ENCODE data around the gene TIGD3. TPM values are rescaled to one million over a fixed set of nuclear protein-coding genes. Genes with fewer than 3 reads are reported as not detected.

TIGD3 gene
- total RNA-seq, 1 experiment from 2014 or later: 0.34 TPM

GRCh38 chr11:65404638-65405339 lies 50.2 kb downstream of the TIGD3 start:
- DNase-seq (ENCODE audit: low read depth): no peak

Other genes starting within 250 kb of the TIGD3 start
- 3.2 and 4.0 TPM in 2 replicates for gene TM7SF2, start 242.9 kb upstream of the TIGD3 start, total RNA-seq (2014; rRNA removed; shearing (Covaris generic))
- gene ZNHIT2, start 237.1 kb upstream of the TIGD3 start, total RNA-seq (2014; rRNA removed; shearing (Covaris generic)): 18.2 and 36.9 TPM in 2 replicates
- gene FAU, start 232.6 kb upstream of the TIGD3 start, total RNA-seq (2014; rRNA removed; shearing (Covaris generic)): 578 and 654 TPM in 2 replicates
- gene MRPL49, start 232.4 kb upstream of the TIGD3 start, total RNA-seq (2014; rRNA removed; shearing (Covaris generic)): 63.2 and 68.2 TPM in 2 replicates
- gene SYVN1, start 220.2 kb upstream of the TIGD3 start, total RNA-seq (2014; rRNA removed; shearing (Covaris generic)): 8.8 and 11.5 TPM in 2 replicates
- gene SPDYC, start 184.5 kb upstream of the TIGD3 start, total RNA-seq (2014; rRNA removed; shearing (Covaris generic)): not detected in 2 replicates
- gene CAPN1, start 172.8 kb upstream of the TIGD3 start, total RNA-seq (2014; rRNA removed; shearing (Covaris generic)): 30.1 and 30.7 TPM in 2 replicates
- 26.5 and 31.2 TPM in 2 replicates for gene POLA2, start 92.8 kb upstream of the TIGD3 start, total RNA-seq (2014; rRNA removed; shearing (Covaris generic))
- 2.8 and 2.9 TPM in 2 replicates for gene CDC42EP2, start 39.9 kb upstream of the TIGD3 start, total RNA-seq (2014; rRNA removed; shearing (Covaris generic))
- gene DPF2, start 20.9 kb upstream of the TIGD3 start, total RNA-seq (2014; rRNA removed; shearing (Covaris generic)): 47.7 and 47.8 TPM in 2 replicates
- 0.23 TPM in 1 of 2 replicates, not detected in the other for gene SLC25A45, start 27.9 kb downstream of the TIGD3 start, total RNA-seq (2014; rRNA removed; shearing (Covaris generic))
- gene FRMD8, start 31.9 kb downstream of the TIGD3 start, total RNA-seq (2014; rRNA removed; shearing (Covaris generic)): 48.9 and 62.3 TPM in 2 replicates
- gene NEAT1, start 68.0 kb downstream of the TIGD3 start, total RNA-seq (2014; rRNA removed; shearing (Covaris generic)): 1.8 and 2.6 TPM in 2 replicates
- gene MALAT1, start 144.3 kb downstream of the TIGD3 start, total RNA-seq (2014; rRNA removed; shearing (Covaris generic)): 452 and 478 TPM in 2 replicates
- gene SCYL1, start 170.3 kb downstream of the TIGD3 start, total RNA-seq (2014; rRNA removed; shearing (Covaris generic)): 69.4 and 84.5 TPM in 2 replicates
- gene LTBP3, start 203.6 kb downstream of the TIGD3 start, total RNA-seq (2014; rRNA removed; shearing (Covaris generic)): 31.0 and 49.4 TPM in 2 replicates
- 77.3 and 117 TPM in 2 replicates for gene ZNRD2, start 215.7 kb downstream of the TIGD3 start, total RNA-seq (2014; rRNA removed; shearing (Covaris generic))
- 23.7 and 30.2 TPM in 2 replicates for gene FAM89B, start 217.8 kb downstream of the TIGD3 start, total RNA-seq (2014; rRNA removed; shearing (Covaris generic))
- gene EHBP1L1, start 221.3 kb downstream of the TIGD3 start, total RNA-seq (2014; rRNA removed; shearing (Covaris generic)): 30.9 and 34.2 TPM in 2 replicates
- not detected in 2 replicates for gene KCNK7, start 241.0 kb downstream of the TIGD3 start, total RNA-seq (2014; rRNA removed; shearing (Covaris generic))

All from Daoy (cell line).